GM23338 (cell line): ENCODE results near the gene PCNT. TPM values are rescaled to one million over a fixed set of nuclear protein-coding genes. Genes with fewer than 3 reads are reported as not detected.

Experiments
- EZH2phosphoT487 ChIP-seq: fragments of 200-600 bp; sonication (generic); IDR thresholded peaks from one replicate; pipeline ENCODE4 v1.8.1; 2018; ENCODE audit warnings: antibody characterized with exemption; ENCODE audit not compliant: unreplicated experiment
- JUNB ChIP-seq: IDR thresholded peaks from one replicate; pipeline ENCODE4 v1.6.1; 2016; ENCODE audit warnings: antibody characterized with exemption; ENCODE audit not compliant: unreplicated experiment
- NANOG ChIP-seq: IDR thresholded peaks from 2 replicates; pipeline ENCODE4 v1.6.1; 2016; ENCODE audit warnings: antibody characterized with exemption, borderline replicate concordance
- POLR2AphosphoS5 ChIP-seq: IDR thresholded peaks from 2 replicates; pipeline ENCODE4 v1.6.1; 2016; ENCODE audit warnings: antibody characterized with exemption, low read depth
- STAT1 ChIP-seq: IDR thresholded peaks from one replicate; pipeline ENCODE4 v1.6.1; 2016; ENCODE audit warnings: antibody characterized with exemption; ENCODE audit not compliant: unreplicated experiment
- ZNF114 ChIP-seq: fragments of 250-450 bp; sonication (Bioruptor Pico); IDR thresholded peaks from 2 replicates; pipeline ENCODE4 v1.5.0; 2020; ENCODE audit warnings: mild to moderate bottlenecking, moderate library complexity
- ZNF331 ChIP-seq: fragments of 250-450 bp; sonication (Bioruptor Pico); IDR thresholded peaks from 2 replicates; pipeline ENCODE4 v1.5.0; 2020; ENCODE audit warnings: low read depth, mild to moderate bottlenecking, moderate library complexity
- polyA plus RNA-seq: library from polyadenylated mRNA; unstranded; fragments of >200 nt; fragmentation: Nextera tagmentation; extraction: Ambion mirVana; gene quantifications from 2 replicates; pipeline ENCODE4 v1.2.1, GENCODE V29; 2016
- total RNA-seq: library from RNA; depleted of rRNA; stranded (reverse); fragments of >200 nt; shearing (Covaris generic); gene quantifications from 2 replicates; pipeline ENCODE4 v1.2.3, GENCODE V29; 2014
- TF ChIP-seq, protein P1 (sequence below): fragments of 250-450 bp; sonication (Bioruptor Pico); IDR thresholded peaks from 2 replicates; pipeline ENCODE4 v1.5.0; 2020; ENCODE audit warnings: mild to moderate bottlenecking, moderate library complexity
- TF ChIP-seq, protein P2 (sequence below), 2 experiments: fragments of 200-600 bp in 1 of 2; sonication (generic) in 1 of 2; conservative IDR thresholded peaks; 2 replicates each; pipeline versions ENCODE4 v1.5.1 to v1.6.1; 2016 to 2017; ENCODE audit warnings: antibody characterized with exemption in 2 of 2, low read depth in 2 of 2, mild to moderate bottlenecking in 2 of 2, moderate library complexity in 1 of 2
- TF ChIP-seq, protein P3 (sequence below): IDR thresholded peaks from 2 replicates; pipeline ENCODE4 v1.6.1; 2016; ENCODE audit warnings: antibody characterized with exemption

Gene PCNT
- total and polyA plus RNA-seq, 2 experiments from 2014 or later: 39.6 to 46.1 TPM

DNA sequence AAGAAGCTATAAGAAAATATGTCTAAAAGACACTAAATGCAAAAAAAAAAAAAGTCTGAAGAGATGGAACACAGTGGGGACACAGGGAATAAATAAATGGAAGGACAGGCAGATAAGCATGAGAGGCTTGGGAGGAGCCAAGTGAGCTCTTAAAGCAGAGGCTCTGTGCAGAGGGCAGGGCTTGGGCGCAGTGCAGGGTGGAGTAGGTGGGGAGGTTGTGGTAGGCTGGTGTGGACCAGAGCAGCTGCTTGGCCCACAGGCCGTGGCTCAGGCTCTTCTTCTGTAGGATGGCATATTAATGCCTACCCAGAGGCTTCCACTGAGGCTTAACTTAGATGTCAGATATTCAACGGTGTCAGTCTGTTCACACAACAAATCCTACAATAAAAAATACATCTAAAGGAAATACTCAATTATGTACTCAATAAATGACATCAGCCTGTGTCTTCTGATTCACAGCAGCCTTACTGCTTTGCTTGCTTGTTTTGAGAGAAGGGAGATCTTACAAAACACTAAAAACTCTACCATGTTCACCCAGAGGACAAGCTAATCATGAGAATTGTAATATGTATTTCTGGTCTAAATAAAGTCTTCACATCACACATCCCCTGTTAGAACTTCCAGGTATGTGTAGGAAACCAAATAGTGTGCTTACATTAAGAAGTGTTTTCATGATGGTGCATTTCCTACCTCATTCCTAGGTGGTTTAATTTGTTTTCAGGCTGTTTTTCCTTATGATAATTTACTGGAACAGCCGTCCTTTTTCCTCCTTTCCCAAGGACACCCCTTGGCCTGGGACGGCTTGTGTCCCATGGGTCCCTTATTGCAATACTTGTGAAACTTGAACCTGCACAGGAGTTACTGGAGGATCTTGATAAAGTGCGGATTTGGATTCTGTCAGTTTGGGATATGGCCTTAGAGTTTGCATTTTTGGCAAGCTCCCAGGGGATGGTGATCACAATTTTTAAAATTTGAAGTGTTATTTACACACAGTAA, 159.6 kb downstream of the PCNT start (continued):
- TF ChIP-seq, protein P1, sequence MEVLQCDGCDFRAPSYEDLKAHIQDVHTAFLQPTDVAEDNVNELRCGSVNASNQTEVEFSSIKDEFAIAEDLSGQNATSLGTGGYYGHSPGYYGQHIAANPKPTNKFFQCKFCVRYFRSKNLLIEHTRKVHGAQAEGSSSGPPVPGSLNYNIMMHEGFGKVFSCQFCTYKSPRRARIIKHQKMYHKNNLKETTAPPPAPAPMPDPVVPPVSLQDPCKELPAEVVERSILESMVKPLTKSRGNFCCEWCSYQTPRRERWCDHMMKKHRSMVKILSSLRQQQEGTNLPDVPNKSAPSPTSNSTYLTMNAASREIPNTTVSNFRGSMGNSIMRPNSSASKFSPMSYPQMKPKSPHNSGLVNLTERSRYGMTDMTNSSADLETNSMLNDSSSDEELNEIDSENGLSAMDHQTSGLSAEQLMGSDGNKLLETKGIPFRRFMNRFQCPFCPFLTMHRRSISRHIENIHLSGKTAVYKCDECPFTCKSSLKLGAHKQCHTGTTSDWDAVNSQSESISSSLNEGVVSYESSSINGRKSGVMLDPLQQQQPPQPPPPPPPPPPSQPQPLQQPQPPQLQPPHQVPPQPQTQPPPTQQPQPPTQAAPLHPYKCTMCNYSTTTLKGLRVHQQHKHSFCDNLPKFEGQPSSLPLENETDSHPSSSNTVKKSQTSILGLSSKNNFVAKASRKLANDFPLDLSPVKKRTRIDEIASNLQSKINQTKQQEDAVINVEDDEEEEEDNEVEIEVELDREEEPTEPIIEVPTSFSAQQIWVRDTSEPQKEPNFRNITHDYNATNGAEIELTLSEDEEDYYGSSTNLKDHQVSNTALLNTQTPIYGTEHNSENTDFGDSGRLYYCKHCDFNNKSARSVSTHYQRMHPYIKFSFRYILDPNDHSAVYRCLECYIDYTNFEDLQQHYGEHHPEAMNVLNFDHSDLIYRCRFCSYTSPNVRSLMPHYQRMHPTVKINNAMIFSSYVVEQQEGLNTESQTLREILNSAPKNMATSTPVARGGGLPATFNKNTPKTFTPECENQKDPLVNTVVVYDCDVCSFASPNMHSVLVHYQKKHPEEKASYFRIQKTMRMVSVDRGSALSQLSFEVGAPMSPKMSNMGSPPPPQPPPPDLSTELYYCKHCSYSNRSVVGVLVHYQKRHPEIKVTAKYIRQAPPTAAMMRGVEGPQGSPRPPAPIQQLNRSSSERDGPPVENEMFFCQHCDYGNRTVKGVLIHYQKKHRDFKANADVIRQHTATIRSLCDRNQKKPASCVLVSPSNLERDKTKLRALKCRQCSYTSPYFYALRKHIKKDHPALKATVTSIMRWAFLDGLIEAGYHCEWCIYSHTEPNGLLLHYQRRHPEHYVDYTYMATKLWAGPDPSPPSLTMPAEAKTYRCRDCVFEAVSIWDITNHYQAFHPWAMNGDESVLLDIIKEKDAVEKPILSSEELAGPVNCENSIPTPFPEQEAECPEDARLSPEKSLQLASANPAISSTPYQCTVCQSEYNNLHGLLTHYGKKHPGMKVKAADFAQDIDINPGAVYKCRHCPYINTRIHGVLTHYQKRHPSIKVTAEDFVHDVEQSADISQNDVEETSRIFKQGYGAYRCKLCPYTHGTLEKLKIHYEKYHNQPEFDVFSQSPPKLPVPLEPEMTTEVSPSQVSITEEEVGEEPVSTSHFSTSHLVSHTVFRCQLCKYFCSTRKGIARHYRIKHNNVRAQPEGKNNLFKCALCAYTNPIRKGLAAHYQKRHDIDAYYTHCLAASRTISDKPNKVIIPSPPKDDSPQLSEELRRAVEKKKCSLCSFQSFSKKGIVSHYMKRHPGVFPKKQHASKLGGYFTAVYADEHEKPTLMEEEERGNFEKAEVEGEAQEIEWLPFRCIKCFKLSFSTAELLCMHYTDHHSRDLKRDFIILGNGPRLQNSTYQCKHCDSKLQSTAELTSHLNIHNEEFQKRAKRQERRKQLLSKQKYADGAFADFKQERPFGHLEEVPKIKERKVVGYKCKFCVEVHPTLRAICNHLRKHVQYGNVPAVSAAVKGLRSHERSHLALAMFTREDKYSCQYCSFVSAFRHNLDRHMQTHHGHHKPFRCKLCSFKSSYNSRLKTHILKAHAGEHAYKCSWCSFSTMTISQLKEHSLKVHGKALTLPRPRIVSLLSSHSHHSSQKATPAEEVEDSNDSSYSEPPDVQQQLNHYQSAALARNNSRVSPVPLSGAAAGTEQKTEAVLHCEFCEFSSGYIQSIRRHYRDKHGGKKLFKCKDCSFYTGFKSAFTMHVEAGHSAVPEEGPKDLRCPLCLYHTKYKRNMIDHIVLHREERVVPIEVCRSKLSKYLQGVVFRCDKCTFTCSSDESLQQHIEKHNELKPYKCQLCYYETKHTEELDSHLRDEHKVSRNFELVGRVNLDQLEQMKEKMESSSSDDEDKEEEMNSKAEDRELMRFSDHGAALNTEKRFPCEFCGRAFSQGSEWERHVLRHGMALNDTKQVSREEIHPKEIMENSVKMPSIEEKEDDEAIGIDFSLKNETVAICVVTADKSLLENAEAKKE (CRISPR knock-in tag): no peak
- TF ChIP-seq STAT1 (no peak), EZH2phosphoT487 (no peak), NANOG (no peak), ZNF331 (no peak), POLR2AphosphoS5 (no peak), JUNB (no peak), ZNF114 (CRISPR knock-in tag) (no peak)
- TF ChIP-seq, protein P2, sequence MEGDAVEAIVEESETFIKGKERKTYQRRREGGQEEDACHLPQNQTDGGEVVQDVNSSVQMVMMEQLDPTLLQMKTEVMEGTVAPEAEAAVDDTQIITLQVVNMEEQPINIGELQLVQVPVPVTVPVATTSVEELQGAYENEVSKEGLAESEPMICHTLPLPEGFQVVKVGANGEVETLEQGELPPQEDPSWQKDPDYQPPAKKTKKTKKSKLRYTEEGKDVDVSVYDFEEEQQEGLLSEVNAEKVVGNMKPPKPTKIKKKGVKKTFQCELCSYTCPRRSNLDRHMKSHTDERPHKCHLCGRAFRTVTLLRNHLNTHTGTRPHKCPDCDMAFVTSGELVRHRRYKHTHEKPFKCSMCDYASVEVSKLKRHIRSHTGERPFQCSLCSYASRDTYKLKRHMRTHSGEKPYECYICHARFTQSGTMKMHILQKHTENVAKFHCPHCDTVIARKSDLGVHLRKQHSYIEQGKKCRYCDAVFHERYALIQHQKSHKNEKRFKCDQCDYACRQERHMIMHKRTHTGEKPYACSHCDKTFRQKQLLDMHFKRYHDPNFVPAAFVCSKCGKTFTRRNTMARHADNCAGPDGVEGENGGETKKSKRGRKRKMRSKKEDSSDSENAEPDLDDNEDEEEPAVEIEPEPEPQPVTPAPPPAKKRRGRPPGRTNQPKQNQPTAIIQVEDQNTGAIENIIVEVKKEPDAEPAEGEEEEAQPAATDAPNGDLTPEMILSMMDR (conservative IDR thresholded peaks at IDR 0.05; ENCODE audit: low read depth in 2 of 2): no peak
- TF ChIP-seq, protein P3, sequence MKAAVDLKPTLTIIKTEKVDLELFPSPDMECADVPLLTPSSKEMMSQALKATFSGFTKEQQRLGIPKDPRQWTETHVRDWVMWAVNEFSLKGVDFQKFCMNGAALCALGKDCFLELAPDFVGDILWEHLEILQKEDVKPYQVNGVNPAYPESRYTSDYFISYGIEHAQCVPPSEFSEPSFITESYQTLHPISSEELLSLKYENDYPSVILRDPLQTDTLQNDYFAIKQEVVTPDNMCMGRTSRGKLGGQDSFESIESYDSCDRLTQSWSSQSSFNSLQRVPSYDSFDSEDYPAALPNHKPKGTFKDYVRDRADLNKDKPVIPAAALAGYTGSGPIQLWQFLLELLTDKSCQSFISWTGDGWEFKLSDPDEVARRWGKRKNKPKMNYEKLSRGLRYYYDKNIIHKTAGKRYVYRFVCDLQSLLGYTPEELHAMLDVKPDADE: no peak
